H1 (cell line): ENCODE measurements around the gene ZPBP. TPM values are rescaled to one million over a fixed set of nuclear protein-coding genes. Genes with fewer than 3 reads are reported as not detected.

ENCODE experiments used
- CTCF ChIA-PET: fragments of 300-600 bp; sonication (Branson Sonifier 250); formaldehyde crosslinking; loops from one replicate; lab custom pipeline; 2021; ENCODE audit not compliant: partially characterized antibody; lab: Charles Lee
- POLR2A ChIA-PET: fragments of 300-600 bp; sonication (Branson Sonifier 250); formaldehyde crosslinking; loops from one replicate; lab custom pipeline; 2021; ENCODE audit warnings: inconsistent platforms; ENCODE audit not compliant: partially characterized antibody; lab: Charles Lee
- DNase-seq, 2 experiments: peaks; one replicate each; pipeline versions ENCODE4 v3.0.0 to v3.0.0-alpha.2; 2010 to 2022; ENCODE audit warnings: low spot score in 2 of 2, low read depth in 1 of 2, mixed read lengths in 1 of 2
- FAIRE-seq: peaks from 2 replicates; lab custom pipeline; 2011; peaks lifted over from hg19 to GRCh38; lab: Jason Lieb, UNC
- H2AFZ ChIP-seq: 2 replicates; pipeline ENCODE4 v1.8.1; 2012; ENCODE audit warnings: low read length, inconsistent platforms
- H2AK5ac ChIP-seq: 2 replicates; pipeline ENCODE4 v1.6.1; 2013; ENCODE audit warnings: low read depth, low read length
- H2BK120ac ChIP-seq: replicated peaks from 2 replicates; pipeline ENCODE3; 2013; ENCODE audit warnings: low read depth, low read length, inconsistent platforms
- H2BK12ac ChIP-seq: 2 replicates; pipeline ENCODE4 v1.6.1; 2013; ENCODE audit warnings: low read depth, low read length
- H2BK15ac ChIP-seq: 2 replicates; pipeline ENCODE4 v1.6.1; 2013; ENCODE audit warnings: low read length
- H2BK20ac ChIP-seq: 2 replicates; pipeline ENCODE4 v1.6.1; 2013; ENCODE audit warnings: low read length
- H2BK5ac ChIP-seq: 2 replicates; pipeline ENCODE4 v1.6.1; 2013; ENCODE audit warnings: low read depth, low read length
- H3K14ac ChIP-seq: 2 replicates; pipeline ENCODE4 v1.6.1; 2013; ENCODE audit warnings: inconsistent platforms; ENCODE audit not compliant: insufficient read length
- H3K18ac ChIP-seq: 2 replicates; pipeline ENCODE4 v1.6.1; 2013; ENCODE audit warnings: low read length; ENCODE audit errors: extremely low read depth
- H3K23ac ChIP-seq: 2 replicates; pipeline ENCODE4 v1.6.1; 2013; ENCODE audit warnings: inconsistent platforms; ENCODE audit not compliant: insufficient read length
- H3K23me2 ChIP-seq: 2 replicates; pipeline ENCODE4 v1.6.1; 2013; ENCODE audit warnings: low read depth, low read length
- H3K27ac ChIP-seq: 2 replicates; pipeline ENCODE4 v1.6.1; 2011; ENCODE audit warnings: low read depth, low read length, inconsistent platforms
- H3K27me3 ChIP-seq, 4 experiments: replicated peaks in 1 of 4; 1 replicate in 1 of 4; 2 replicates in 3 of 4; pipeline versions ENCODE4 v1.6.1 to v1.8.1; 2011 to 2013; ENCODE audit warnings: low read length in 3 of 4, mild to moderate bottlenecking in 3 of 4, inconsistent platforms in 2 of 4, mixed read lengths in 2 of 4, moderate library complexity in 1 of 4; ENCODE audit not compliant: control insufficient read depth in 3 of 4, insufficient read depth in 3 of 4; ENCODE audit errors: extremely low read depth in 1 of 4
- H3K36me3 ChIP-seq, 4 experiments: 2 replicates each; pipeline versions ENCODE4 v1.6.1 to v1.8.1; 2011 to 2013; ENCODE audit warnings: mild to moderate bottlenecking in 4 of 4, low read length in 3 of 4, moderate library complexity in 2 of 4, control low read depth in 1 of 4, inconsistent platforms in 1 of 4; ENCODE audit not compliant: insufficient read depth in 4 of 4, control insufficient read depth in 2 of 4
- H3K4ac ChIP-seq: replicated peaks from 2 replicates; pipeline ENCODE3; 2013; ENCODE audit warnings: low read length, low read depth, mixed read lengths, inconsistent platforms; ENCODE audit not compliant: insufficient read length
- H3K4me1 ChIP-seq, 4 experiments: replicated peaks in 1 of 4; 1 replicate in 1 of 4; 2 replicates in 3 of 4; pipeline versions ENCODE4 v1.6.1 to v1.8.1; 2011 to 2013; ENCODE audit warnings: low read length in 3 of 4, inconsistent platforms in 2 of 4, mixed read lengths in 1 of 4; ENCODE audit not compliant: insufficient read depth in 4 of 4, control insufficient read depth in 3 of 4
- H3K4me2 ChIP-seq, 2 experiments: 2 replicates each; pipeline versions ENCODE4 v1.6.1 to v1.8.1; 2011 to 2013; ENCODE audit warnings: low read depth in 2 of 2, low read length in 2 of 2, control low read depth in 1 of 2, inconsistent platforms in 1 of 2, mild to moderate bottlenecking in 1 of 2; ENCODE audit not compliant: insufficient read depth in 1 of 2
- H3K4me3 ChIP-seq, 4 experiments: fragments of 200-600, 300-600 bp in 1 of 4; sonication (generic), shearing (Covaris generic), sonication (Bioruptor Twin) in 1 of 4; 2 replicates each; pipeline versions ENCODE4 v1.5.1 to v1.8.1; 2011 to 2016; ENCODE audit warnings: low read length in 4 of 4, low read depth in 3 of 4, control low read depth in 2 of 4, inconsistent platforms in 2 of 4, mild to moderate bottlenecking in 2 of 4, mixed read lengths in 1 of 4, moderate library complexity in 1 of 4; ENCODE audit not compliant: insufficient read depth in 2 of 4; ENCODE audit errors: extremely low read depth in 1 of 4
- H3K56ac ChIP-seq: replicated peaks from 2 replicates; pipeline ENCODE3; 2013; ENCODE audit warnings: low read depth, mild to moderate bottlenecking, mixed read lengths, low read length, inconsistent platforms; ENCODE audit not compliant: insufficient read length
- H3K79me1 ChIP-seq: 2 replicates; pipeline ENCODE4 v1.6.1; 2013; ENCODE audit warnings: low read depth, low read length, control low read depth
- H3K79me2 ChIP-seq, 2 experiments: 2 replicates each; pipeline versions ENCODE4 v1.6.1 to v1.8.1; 2012 to 2013; ENCODE audit warnings: low read length in 2 of 2, mild to moderate bottlenecking in 2 of 2, inconsistent platforms in 1 of 2; ENCODE audit not compliant: insufficient read depth in 2 of 2, control insufficient read depth in 1 of 2
- H3K9ac ChIP-seq, 4 experiments: replicated peaks in 1 of 4; 1 replicate in 1 of 4; 2 replicates in 3 of 4; pipeline versions ENCODE4 v1.6.1 to v1.8.1; 2011 to 2013; ENCODE audit warnings: low read depth in 3 of 4, low read length in 3 of 4, control low read depth in 2 of 4, mild to moderate bottlenecking in 2 of 4, moderate library complexity in 2 of 4, inconsistent platforms in 1 of 4; ENCODE audit errors: extremely low read depth in 1 of 4
- H3K9me3 ChIP-seq, 2 experiments: 2 replicates each; pipeline versions ENCODE4 v1.6.1 to v1.8.1; 2012 to 2013; ENCODE audit warnings: mild to moderate bottlenecking in 2 of 2, moderate library complexity in 2 of 2, control low read depth in 1 of 2, inconsistent platforms in 1 of 2, low read depth in 1 of 2, low read length in 1 of 2, mixed read lengths in 1 of 2; ENCODE audit not compliant: insufficient read depth in 2 of 2
- H4K20me1 ChIP-seq, 2 experiments: replicated peaks in 1 of 2; 2 replicates each; pipeline versions ENCODE3 to v1.8.1; 2011 to 2013; ENCODE audit warnings: inconsistent platforms in 2 of 2, low read length in 2 of 2, mild to moderate bottlenecking in 1 of 2; ENCODE audit not compliant: insufficient read depth in 2 of 2, control insufficient read depth in 1 of 2
- H4K5ac ChIP-seq: 2 replicates; pipeline ENCODE4 v1.6.1; 2013; ENCODE audit warnings: low read length, low read depth, mixed read lengths, inconsistent platforms; ENCODE audit not compliant: insufficient read length
- H4K8ac ChIP-seq: 2 replicates; pipeline ENCODE4 v1.8.0; 2013; ENCODE audit warnings: mild to moderate bottlenecking, moderate library complexity, low read length, inconsistent platforms; ENCODE audit not compliant: insufficient read depth; ENCODE audit errors: extremely low read depth
- H4K91ac ChIP-seq: replicated peaks from 2 replicates; pipeline ENCODE3; 2013; ENCODE audit warnings: low read length, mixed read lengths, inconsistent platforms; ENCODE audit not compliant: insufficient read length
- GTF2F1 ChIP-seq: IDR thresholded peaks from 2 replicates; pipeline ENCODE4 v1.6.1; 2012; ENCODE audit warnings: low read depth, low read length, improper control_type of control experiment, borderline replicate concordance
- SP1 ChIP-seq: IDR thresholded peaks from 2 replicates; pipeline ENCODE4 v1.6.1; 2011; ENCODE audit warnings: low read depth, low read length
- WGBS, 2 experiments: shearing (Covaris generic) in 1 of 2; methylation state at CpG; one replicate each; pipeline versions ENCODE4 v1.1.6 to v1.1.7; 2013 to 2015; ENCODE audit warnings: low lambda C conversion rate in 2 of 2, mixed read lengths in 2 of 2, inconsistent platforms in 1 of 2, low coverage in 1 of 2, missing lambda C conversion rate in 1 of 2; ENCODE audit not compliant: insufficient replicate concordance in 2 of 2, insufficient coverage in 1 of 2, insufficient read length in 1 of 2; ENCODE audit errors: extremely low coverage in 1 of 2, missing lambda C conversion rate in 1 of 2; 5-methylcytosine and 5-hydroxymethylcytosine counted together
- polyA plus RNA-seq, 7 experiments: library from polyadenylated mRNA; depleted of rRNA in 3 of 7; stranded (reverse) in 5 of 7; unstranded in 2 of 7; fragments of >200 nt in 5 of 7; fragments of 200-250 nt in 2 of 7; gene quantifications; 1 replicate in 5 of 7; 2 replicates in 1 of 7; 4 replicates in 1 of 7; pipeline versions ENCODE4 v1.2.1 to v1.2.3, GENCODE V29; 2011 to 2013; ENCODE audit warnings: missing spikeins in 2 of 7, mixed read lengths in 2 of 7
- total RNA-seq: library from RNA; stranded (reverse); fragmentation: NEBNext Ultra II Directional; extraction: Animal tissue kit (Norgen Biotek cat#: 25700); gene quantifications from 2 replicates; pipeline ENCODE4 v1.2.1, GENCODE V29; 2021

Gene ZPBP
- total and polyA plus RNA-seq, 2 of the 8 experiments (the other 6 are each of a cell fraction or from before 2014, with no cell fraction given): not detected

DNA sequence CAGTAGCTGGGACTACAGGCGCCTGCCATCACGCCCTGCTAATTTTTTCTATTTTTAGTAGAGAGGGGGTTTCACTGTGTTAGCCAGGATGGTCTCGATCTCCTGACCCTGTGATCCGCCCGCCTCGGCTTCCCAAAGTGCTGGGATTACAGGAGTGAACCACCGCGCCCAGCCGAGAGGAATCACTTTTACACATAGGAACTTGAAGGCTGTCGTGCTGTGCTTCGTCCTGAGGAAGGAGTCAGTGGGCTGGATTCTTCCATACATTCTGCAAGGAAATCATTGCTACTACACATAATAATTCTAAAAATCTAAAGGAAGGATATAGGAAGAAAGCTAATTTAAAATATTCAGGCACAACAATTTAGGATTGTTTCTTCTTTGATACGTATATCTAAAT, 48.8 kb upstream of the ZPBP start:
- no peak overlapping the region for H2BK5ac ChIP-seq
- H2AFZ ChIP-seq: no peak overlapping the region
- H4K5ac ChIP-seq: no peak overlapping the region
- no peak overlapping the region for H2BK120ac ChIP-seq
- H3K9ac ChIP-seq: no peak overlapping the region
- ChIA-PET POLR2A (no interaction called here), CTCF (interaction anchor here (0.6 to 3.0 kb wide), 13 partner anchors 9 to 233 kb away, joined by 3 to 13 read pairs (median 3); no protein-coding TSS in a partner anchor)
- FAIRE-seq (no peak), DNase-seq (no peak)
- no peak overlapping the region for H2BK12ac ChIP-seq
- WGBS, 2 experiments: 83% methylated on average over 7 of the region's 12 CpGs; no CpG with 5 or more reads in 1 of the 2 experiments
- no peak overlapping the region for H4K8ac ChIP-seq
- no peak overlapping the region for H3K18ac ChIP-seq
- H3K79me1 ChIP-seq: no peaks in the 10 kb centered on the region
- H4K20me1 ChIP-seq: no peaks in the 10 kb centered on the region
- no peak overlapping the region for H3K27ac ChIP-seq
- no peaks in the 10 kb centered on the region for H3K36me3 ChIP-seq
- no peaks in the 10 kb centered on the region for H3K9me3 ChIP-seq
- no peaks in the 10 kb centered on the region for H3K27me3 ChIP-seq
- no peak overlapping the region for H2BK15ac ChIP-seq
- H3K4me2 ChIP-seq: no peak overlapping the region
- H3K4me1 ChIP-seq: no peaks in the 10 kb centered on the region
- H3K23ac ChIP-seq: no peak overlapping the region
- no peaks in the 10 kb centered on the region for H3K79me2 ChIP-seq
- no peak overlapping the region for H2AK5ac ChIP-seq
- H3K56ac ChIP-seq: no peak overlapping the region
- H3K14ac ChIP-seq: no peak overlapping the region
- TF ChIP-seq GTF2F1 (no peak), SP1 (no peak)
- H3K23me2 ChIP-seq: no peaks in the 10 kb centered on the region
- no peak overlapping the region for H3K4ac ChIP-seq
- no peak overlapping the region for H2BK20ac ChIP-seq
- no peak overlapping the region for H3K4me3 ChIP-seq
- H4K91ac ChIP-seq: no peak overlapping the region
